Measurements from ENCODE around the gene GPC3. TPM values are rescaled to one million over a fixed set of nuclear protein-coding genes. Genes with fewer than 3 reads are reported as not detected.

The GPC3 gene
- total RNA-seq, 2 experiments from 2014 or later = 0.25 to 0.59 TPM

- intact Hi-C loops (cut with DNase I, micrococcal nuclease) = loop anchor here in 1 of 2 experiments (10.0 kb wide), 1 partner anchor 349 kb away; no protein-coding TSS in a partner anchor
- no peaks in the 10 kb centered on the region for H3K27me3 Mint-ChIP-seq
- H3K36me3 ChIP-seq (ENCODE audit: insufficient read depth, low read length) = no peaks in the 10 kb centered on the region
- H3K9me3 Mint-ChIP-seq = no peaks in the 10 kb centered on the region
- H3K4me1 Mint-ChIP-seq (ENCODE audit: low read depth) = no peaks in the 10 kb centered on the region
- H3K9me3 ChIP-seq (ENCODE audit: control insufficient read depth in 1 of 2, insufficient read depth in 1 of 2, low read length in 2 of 2) = no peaks in the 10 kb centered on the region
- H3K27me3 ChIP-seq (ENCODE audit: control insufficient read depth in 1 of 2, insufficient read depth in 2 of 2, low read length in 2 of 2) = no peaks in the 10 kb centered on the region
- H3K27ac Mint-ChIP-seq = no peak overlapping the region
- DNase-seq = no peak
- H3K4me1 ChIP-seq (ENCODE audit: insufficient read depth, low read length) = no peaks in the 10 kb centered on the region
- CTCF ChIA-PET = interaction anchor here (1.4 kb wide), 1 partner anchor 9 kb away, joined by 3 read pairs; no protein-coding TSS in a partner anchor
- no peaks in the 10 kb centered on the region for H3K36me3 Mint-ChIP-seq (ENCODE audit: low read depth)
- ATAC-seq (ENCODE audit: poor library complexity) = no peak
- H3K27ac ChIP-seq (ENCODE audit: low read depth in 1 of 2, low read length in 2 of 2) = no peak overlapping the region
- H3K4me3 Mint-ChIP-seq = no peak overlapping the region
- POLR2A ChIA-PET = no interaction called here
- no peak for TF ChIP-seq CTCF (IDR thresholded peaks at IDR 0.05)
- H3K4me3 ChIP-seq (ENCODE audit: low read length) = no peak overlapping the region
Measured at GRCh38 chrX:133796282-133796681, 189.1 kb downstream of the GPC3 start.

GRCh38 chrX:133794126-133794525 lies 191.3 kb downstream of the GPC3 start:
- H3K36me3 ChIP-seq (ENCODE audit: insufficient read depth, low read length) = no peaks in the 10 kb centered on the region
- H3K27ac ChIP-seq (ENCODE audit: low read depth in 1 of 2, low read length in 2 of 2) = no peak overlapping the region
- Mint-ChIP-seq H3K4me3 (no peak overlapping the region), H3K4me1 (ENCODE audit: low read depth) (no peaks in the 10 kb centered on the region), H3K27ac (no peak overlapping the region), H3K9me3 (no peaks in the 10 kb centered on the region), H3K27me3 (no peaks in the 10 kb centered on the region), H3K36me3 (ENCODE audit: low read depth) (no peaks in the 10 kb centered on the region)
- TF ChIP-seq CTCF (IDR thresholded peaks at IDR 0.05) = no peak
- H3K9me3 ChIP-seq (ENCODE audit: control insufficient read depth in 1 of 2, insufficient read depth in 1 of 2, low read length in 2 of 2) = no peaks in the 10 kb centered on the region
- H3K4me1 ChIP-seq (ENCODE audit: insufficient read depth, low read length) = no peaks in the 10 kb centered on the region
- no peaks in the 10 kb centered on the region for H3K27me3 ChIP-seq (ENCODE audit: control insufficient read depth in 1 of 2, insufficient read depth in 2 of 2, low read length in 2 of 2)
- DNase-seq = no peak
- CTCF ChIA-PET = no interaction called here
- no peak for ATAC-seq (ENCODE audit: poor library complexity)
- intact Hi-C loops (cut with DNase I, micrococcal nuclease) = loop anchor here in 1 of 2 experiments (5.0 to 10.0 kb wide), 5 partner anchors 233 to 603 kb away; no protein-coding TSS in a partner anchor
- H3K4me3 ChIP-seq (ENCODE audit: low read length) = no peak overlapping the region
- POLR2A ChIA-PET = no interaction called here

- H3K27ac ChIP-seq (ENCODE audit: low read depth in 1 of 2, low read length in 2 of 2) = no peak overlapping the region
- Mint-ChIP-seq H3K27ac (no peak overlapping the region), H3K4me1 (ENCODE audit: low read depth) (no peaks in the 10 kb centered on the region), H3K36me3 (ENCODE audit: low read depth) (no peaks in the 10 kb centered on the region), H3K4me3 (no peak overlapping the region), H3K9me3 (no peaks in the 10 kb centered on the region), H3K27me3 (no peaks in the 10 kb centered on the region)
- intact Hi-C loops (cut with DNase I, micrococcal nuclease) = loop anchor here (2.0 to 10.0 kb wide), 7 partner anchors 233 to 604 kb away; no protein-coding TSS in a partner anchor
- ATAC-seq (ENCODE audit: poor library complexity) (no peak), DNase-seq (no peak)
- no peaks in the 10 kb centered on the region for H3K4me1 ChIP-seq (ENCODE audit: insufficient read depth, low read length)
- H3K9me3 ChIP-seq (ENCODE audit: control insufficient read depth in 1 of 2, insufficient read depth in 1 of 2, low read length in 2 of 2) = no peaks in the 10 kb centered on the region
- POLR2A ChIA-PET = no interaction called here
- H3K27me3 ChIP-seq (ENCODE audit: control insufficient read depth in 1 of 2, insufficient read depth in 2 of 2, low read length in 2 of 2) = no peaks in the 10 kb centered on the region
- CTCF ChIA-PET = no interaction called here
- no peak for TF ChIP-seq CTCF (IDR thresholded peaks at IDR 0.05)
- H3K36me3 ChIP-seq (ENCODE audit: insufficient read depth, low read length) = no peaks in the 10 kb centered on the region
- H3K4me3 ChIP-seq (ENCODE audit: low read length) = no peak overlapping the region
Measured at GRCh38 chrX:133793626-133794025, 191.8 kb downstream of the GPC3 start.

All from CD4-positive, alpha-beta T cell (primary cell).